Uterus (tissue), 4 donors: Measurements from ENCODE around the gene LRP4. TPM values are rescaled to one million over a fixed set of nuclear protein-coding genes. Genes with fewer than 3 reads are reported as not detected.

Experiments used
- DNase-seq, 2 donors: peaks; one replicate each; pipeline ENCODE4 v3.0.0-alpha.2; 2019 to 2020
- H3K27ac ChIP-seq, 2 donors: fragments of 200-600 bp; sonication (generic); 1 replicate in 1 of 2; 2 replicates in 1 of 2; pipeline ENCODE4 v1.5.1; 2016 to 2018
- H3K27me3 ChIP-seq, 2 donors: fragments of 200-600 bp; sonication (generic); one replicate each; pipeline ENCODE4 v1.5.1; 2018 to 2019; ENCODE audit warnings: control low read depth in 1 of 2
- H3K36me3 ChIP-seq, 2 donors: fragments of 200-600 bp; sonication (generic); one replicate each; pipeline ENCODE4 v1.5.1; 2019; ENCODE audit warnings: control low read depth in 1 of 2
- H3K4me1 ChIP-seq, 2 donors: fragments of 200-600 bp; sonication (generic); one replicate each; pipeline ENCODE4 v1.5.1; 2018 to 2019; ENCODE audit warnings: control low read depth in 1 of 2
- H3K4me3 ChIP-seq, 2 donors: fragments of 200-600 bp; sonication (generic); 1 replicate in 1 of 2; 2 replicates in 1 of 2; pipeline ENCODE4 v1.5.1; 2018 to 2019; ENCODE audit warnings: mild to moderate bottlenecking in 1 of 2
- H3K9me3 ChIP-seq, 2 donors: fragments of 200-600 bp; sonication (generic); one replicate each; pipeline ENCODE4 v1.5.1; 2019; ENCODE audit warnings: control low read depth in 1 of 2
- POLR2A ChIP-seq, 2 donors: fragments of 450-650 bp; IDR thresholded peaks; one replicate each; pipeline ENCODE4 v1.6.1; 2016; ENCODE audit warnings: antibody characterized with exemption in 2 of 2, mild to moderate bottlenecking in 1 of 2, moderate library complexity in 1 of 2
- intact Hi-C: fragments of 100-400 bp; cut with DNase I; formaldehyde crosslinking; loops from one replicate; pipeline ENCODE4 v1.15.1; 2023; ENCODE audit warnings: low total_unique reads
- total RNA-seq, 4 donors: library from RNA; depleted of rRNA in 3 of 4; stranded (reverse); fragments of >200 nt in 3 of 4; gene quantifications; one replicate each; pipeline versions ENCODE4 v1.1.0 to v1.2.4, GENCODE V29; 2014 to 2023
- TF ChIP-seq, protein P1 (sequence below), 4 experiments: fragments of 200-600 bp in 2 of 4; fragments of 450-650 bp in 2 of 4; sonication (generic) in 2 of 4; IDR thresholded peaks; one replicate each; pipeline ENCODE4 v1.5.1; 2016 to 2019; ENCODE audit warnings: antibody characterized with exemption in 4 of 4, mild to moderate bottlenecking in 2 of 4, moderate library complexity in 1 of 4
- donor health status: DM: yes; HTN: yes; CAD: no.

LRP4 gene
- total RNA-seq, 4 donors from 2014 or later = 0.77 to 21.2 (median 9.3) TPM

DNA sequence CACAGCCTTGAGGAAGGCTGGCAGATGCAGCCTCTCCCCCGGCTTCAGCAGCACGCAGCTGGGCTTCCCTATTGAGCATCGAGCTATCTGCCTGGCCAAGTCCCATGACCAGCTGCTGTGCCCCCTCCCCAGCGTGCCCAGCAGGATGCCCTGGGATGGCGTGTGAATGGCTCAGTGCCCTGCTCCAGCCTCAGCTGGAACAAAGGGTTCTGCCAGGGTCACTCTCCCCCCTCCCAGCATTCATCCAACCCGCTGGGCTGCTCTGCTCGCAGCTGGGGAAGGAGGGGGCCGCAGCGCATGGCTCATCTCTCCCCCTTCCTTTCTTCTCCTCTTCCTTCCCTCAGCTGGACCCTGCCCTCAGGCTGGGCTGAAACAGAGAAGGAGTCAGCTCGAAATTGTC lies 14.5 kb downstream of the LRP4 start:
- H3K27me3 ChIP-seq = no peaks in the 10 kb centered on the region
- H3K4me1 ChIP-seq = no peaks in the 10 kb centered on the region
- H3K4me3 ChIP-seq = no peak overlapping the region
- no peak for DNase-seq
- intact Hi-C loops = no loop called here
- no peak overlapping the region for H3K27ac ChIP-seq
- H3K9me3 ChIP-seq = no peaks in the 10 kb centered on the region
- TF ChIP-seq, protein P1, sequence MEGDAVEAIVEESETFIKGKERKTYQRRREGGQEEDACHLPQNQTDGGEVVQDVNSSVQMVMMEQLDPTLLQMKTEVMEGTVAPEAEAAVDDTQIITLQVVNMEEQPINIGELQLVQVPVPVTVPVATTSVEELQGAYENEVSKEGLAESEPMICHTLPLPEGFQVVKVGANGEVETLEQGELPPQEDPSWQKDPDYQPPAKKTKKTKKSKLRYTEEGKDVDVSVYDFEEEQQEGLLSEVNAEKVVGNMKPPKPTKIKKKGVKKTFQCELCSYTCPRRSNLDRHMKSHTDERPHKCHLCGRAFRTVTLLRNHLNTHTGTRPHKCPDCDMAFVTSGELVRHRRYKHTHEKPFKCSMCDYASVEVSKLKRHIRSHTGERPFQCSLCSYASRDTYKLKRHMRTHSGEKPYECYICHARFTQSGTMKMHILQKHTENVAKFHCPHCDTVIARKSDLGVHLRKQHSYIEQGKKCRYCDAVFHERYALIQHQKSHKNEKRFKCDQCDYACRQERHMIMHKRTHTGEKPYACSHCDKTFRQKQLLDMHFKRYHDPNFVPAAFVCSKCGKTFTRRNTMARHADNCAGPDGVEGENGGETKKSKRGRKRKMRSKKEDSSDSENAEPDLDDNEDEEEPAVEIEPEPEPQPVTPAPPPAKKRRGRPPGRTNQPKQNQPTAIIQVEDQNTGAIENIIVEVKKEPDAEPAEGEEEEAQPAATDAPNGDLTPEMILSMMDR (IDR thresholded peaks at IDR 0.05) = no peak
- no peaks in the 10 kb centered on the region for H3K36me3 ChIP-seq

DNA sequence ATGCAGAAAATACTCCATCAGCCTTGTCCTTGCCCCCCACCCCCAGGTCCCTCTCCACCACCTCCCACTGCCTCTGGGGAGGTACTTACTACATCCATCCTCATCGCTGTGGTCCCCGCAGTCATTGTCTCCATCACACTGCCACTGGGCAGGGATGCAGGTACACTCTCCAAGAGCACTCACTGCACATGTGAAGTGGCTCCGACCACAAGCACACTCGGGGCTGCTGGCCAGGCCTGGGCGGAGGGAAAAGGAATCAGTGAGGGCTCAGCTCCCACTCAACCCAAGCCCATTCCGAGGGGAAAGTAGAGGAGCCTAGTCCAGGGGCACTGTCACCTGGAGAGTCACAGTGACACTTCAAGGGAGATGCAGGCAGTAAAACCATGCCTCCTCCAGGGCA lies 15.7 kb downstream of the LRP4 start:
- no peak for TF ChIP-seq POLR2A (IDR thresholded peaks at IDR 0.05)
- TF ChIP-seq, protein P1 (IDR thresholded peaks at IDR 0.05) = no peak
- Histone ChIP-seq H3K9me3 (no peaks in the 10 kb centered on the region), H3K4me1 (no peaks in the 10 kb centered on the region), H3K36me3 (no peaks in the 10 kb centered on the region), H3K27ac (no peak overlapping the region), H3K27me3 (no peaks in the 10 kb centered on the region), H3K4me3 (no peak overlapping the region)
- DNase-seq = no peak
- intact Hi-C loops = no loop called here

DNA sequence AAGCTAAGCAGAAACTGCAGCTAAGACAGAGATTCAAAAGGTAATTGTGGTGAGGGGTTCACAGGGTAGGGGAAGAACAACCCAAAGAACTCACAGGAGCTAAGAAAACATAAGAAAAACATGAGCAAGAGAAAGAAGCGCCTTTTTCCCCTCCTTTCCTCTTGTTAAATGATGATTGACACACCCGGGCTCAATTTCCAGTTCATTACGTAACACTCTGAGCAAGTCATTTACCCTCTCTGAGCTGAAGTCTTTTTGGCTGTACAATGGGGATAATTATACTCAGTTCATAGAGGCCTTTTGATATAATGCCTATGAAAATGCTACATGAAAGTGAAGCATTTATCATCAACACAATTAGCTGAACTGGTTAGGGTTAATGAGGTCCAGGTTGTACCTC lies 17.2 kb downstream of the LRP4 start:
- Histone ChIP-seq H3K9me3 (no peaks in the 10 kb centered on the region), H3K36me3 (no peaks in the 10 kb centered on the region), H3K4me3 (no peak overlapping the region), H3K4me1 (no peaks in the 10 kb centered on the region), H3K27me3 (no peaks in the 10 kb centered on the region), H3K27ac (no peak overlapping the region)
- no peak for TF ChIP-seq POLR2A (IDR thresholded peaks at IDR 0.05)
- TF ChIP-seq, protein P1 (IDR thresholded peaks at IDR 0.05) = no peak
- intact Hi-C loops = no loop called here
- no peak for DNase-seq

DNA sequence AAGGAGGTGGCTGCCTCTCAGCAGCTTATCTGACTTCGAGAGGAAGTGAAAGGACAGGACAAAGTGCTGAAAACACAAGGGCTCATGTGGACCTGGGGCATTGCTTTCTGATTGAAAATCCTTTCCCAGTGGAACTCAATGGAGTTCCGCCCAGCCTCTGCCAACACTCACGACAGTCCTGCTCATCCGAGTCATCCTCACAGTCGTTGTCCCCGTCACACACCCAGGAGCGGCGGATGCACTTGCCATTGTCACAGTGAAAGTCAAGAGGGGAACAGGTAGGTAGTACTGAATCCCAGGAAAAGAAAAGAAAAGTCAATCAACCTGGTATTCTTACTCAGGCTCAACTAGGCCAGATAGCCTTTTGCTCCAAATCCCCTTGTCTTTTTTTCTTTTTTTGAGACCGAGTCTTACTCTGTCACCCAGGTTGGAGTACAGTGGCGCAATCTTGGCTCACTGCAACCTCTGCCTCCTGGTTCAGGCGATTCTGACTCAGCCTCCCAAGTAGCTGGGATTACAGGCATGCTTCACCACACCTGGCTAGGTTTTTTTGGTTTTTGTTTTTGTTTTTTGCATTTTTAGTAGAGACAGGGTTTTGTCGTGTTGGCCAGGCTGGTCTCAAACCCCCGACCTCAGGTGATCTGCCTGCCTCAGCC lies 18.1 kb downstream of the LRP4 start:
- Histone ChIP-seq H3K36me3 (no peaks in the 10 kb centered on the region), H3K4me3 (no peak overlapping the region), H3K27ac (no peak overlapping the region), H3K9me3 (no peaks in the 10 kb centered on the region), H3K4me1 (no peaks in the 10 kb centered on the region), H3K27me3 (no peaks in the 10 kb centered on the region)
- TF ChIP-seq, protein P1 (IDR thresholded peaks at IDR 0.05) = no peak
- TF ChIP-seq POLR2A (IDR thresholded peaks at IDR 0.05) = no peak
- DNase-seq = no peak
- intact Hi-C loops = no loop called here

- Histone ChIP-seq H3K27me3 (no peaks in the 10 kb centered on the region), H3K36me3 (no peaks in the 10 kb centered on the region), H3K4me3 (no peak overlapping the region), H3K9me3 (no peaks in the 10 kb centered on the region), H3K4me1 (no peaks in the 10 kb centered on the region), H3K27ac (no peak overlapping the region)
- intact Hi-C loops = no loop called here
- DNase-seq = no peak
- no peak for TF ChIP-seq POLR2A (IDR thresholded peaks at IDR 0.05)
- TF ChIP-seq, protein P1 (IDR thresholded peaks at IDR 0.05) = no peak
Measured at GRCh38 chr11:46899501-46900025, 18.8 kb downstream of the LRP4 start.
